Activated naive CD8-positive, alpha-beta T cell treated with anti-CD3 and anti-CD28 coated beads, Interleukin-2, amount 50 U/mL, for 24 hours (primary cell): ENCODE results near the gene ITGB2.

Experiments used
- ATAC-seq: fragments of 150-1000 bp; cut with Tn5 transposase; one replicate; pipeline ENCODE4 v1.10.0; 2021
- DNase-seq: peaks from one replicate; pipeline ENCODE4 v3.0.0; 2021
- H3K27ac Mint-ChIP-seq: one replicate; pipeline ENCODE4 v1.8.0; 2021; ENCODE audit warnings: mild to moderate bottlenecking, mixed read lengths
- H3K27me3 Mint-ChIP-seq: one replicate; pipeline ENCODE4 v1.8.0; 2021; ENCODE audit warnings: mixed read lengths
- H3K36me3 Mint-ChIP-seq: one replicate; pipeline ENCODE4 v1.8.0; 2021; ENCODE audit warnings: low read depth, mixed read lengths
- H3K4me1 Mint-ChIP-seq: one replicate; pipeline ENCODE4 v1.8.0; 2021; ENCODE audit warnings: mixed read lengths
- H3K4me3 Mint-ChIP-seq: one replicate; pipeline ENCODE4 v1.8.0; 2021; ENCODE audit warnings: mild to moderate bottlenecking, moderate library complexity, mixed read lengths
- H3K9me3 Mint-ChIP-seq: one replicate; pipeline ENCODE4 v1.8.0; 2021; ENCODE audit warnings: mixed read lengths

Gene ITGB2

GRCh38 chr21:44938772-44939531 is 18.3 kb upstream of the ITGB2 start:
- DNase-seq (no peak), ATAC-seq (no peak)
- Mint-ChIP-seq H3K27ac (peak overlapping the region; percentile 85), H3K9me3 (no peaks in the 10 kb centered on the region), H3K4me3 (peak overlapping the region; percentile 92), H3K4me1 (peaks cover 42% of the 10 kb centered on the region), H3K36me3 (peaks cover 23% of the 10 kb centered on the region), H3K27me3 (no peaks in the 10 kb centered on the region)

GRCh38 chr21:44935533-44935927 is 14.8 kb upstream of the ITGB2 start:
- H3K4me1 Mint-ChIP-seq: peaks cover 27% of the 10 kb centered on the region
- DNase-seq: no peak

GRCh38 chr21:44934797-44935532 is 14.3 kb upstream of the ITGB2 start:
- no peaks in the 10 kb centered on the region for H3K36me3 Mint-ChIP-seq
- H3K27me3 Mint-ChIP-seq: no peaks in the 10 kb centered on the region
- no peaks in the 10 kb centered on the region for H3K9me3 Mint-ChIP-seq
- H3K4me3 Mint-ChIP-seq: no peak overlapping the region
- DNase-seq: no peak
- H3K4me1 Mint-ChIP-seq: peaks cover 30% of the 10 kb centered on the region
- H3K27ac Mint-ChIP-seq: no peak overlapping the region
- ATAC-seq: no peak

More at GRCh38 chr21:44935533-44935927, 14.8 kb upstream of the ITGB2 start:
- H3K27me3 Mint-ChIP-seq: no peaks in the 10 kb centered on the region
- H3K36me3 Mint-ChIP-seq: peaks cover 3% of the 10 kb centered on the region
- H3K4me3 Mint-ChIP-seq: no peak overlapping the region
- ATAC-seq: no peak
- no peak overlapping the region for H3K27ac Mint-ChIP-seq
- H3K9me3 Mint-ChIP-seq: no peaks in the 10 kb centered on the region

GRCh38 chr21:44934276-44934675 is 13.6 kb upstream of the ITGB2 start:
- no peak for ATAC-seq
- H3K27me3 Mint-ChIP-seq: no peaks in the 10 kb centered on the region
- DNase-seq: no peak
- no peak overlapping the region for H3K27ac Mint-ChIP-seq
- no peaks in the 10 kb centered on the region for H3K36me3 Mint-ChIP-seq
- no peaks in the 10 kb centered on the region for H3K9me3 Mint-ChIP-seq
- peaks cover 35% of the 10 kb centered on the region for H3K4me1 Mint-ChIP-seq
- no peak overlapping the region for H3K4me3 Mint-ChIP-seq

- H3K27ac Mint-ChIP-seq: no peak overlapping the region
- DNase-seq: no peak
- H3K4me3 Mint-ChIP-seq: no peak overlapping the region
Measured at GRCh38 chr21:44933918-44934260, 13.2 kb upstream of the ITGB2 start.

GRCh38 chr21:44933199-44933917 is 12.7 kb upstream of the ITGB2 start:
- peaks cover 33% of the 10 kb centered on the region for H3K4me1 Mint-ChIP-seq
- H3K9me3 Mint-ChIP-seq: no peaks in the 10 kb centered on the region
- H3K36me3 Mint-ChIP-seq: no peaks in the 10 kb centered on the region
- DNase-seq (no peak), ATAC-seq (no peak)
- H3K27ac Mint-ChIP-seq: no peak overlapping the region
- H3K27me3 Mint-ChIP-seq: no peaks in the 10 kb centered on the region
- H3K4me3 Mint-ChIP-seq: no peak overlapping the region

More at GRCh38 chr21:44933918-44934260, 13.2 kb upstream of the ITGB2 start:
- no peaks in the 10 kb centered on the region for H3K36me3 Mint-ChIP-seq
- H3K9me3 Mint-ChIP-seq: no peaks in the 10 kb centered on the region
- H3K27me3 Mint-ChIP-seq: no peaks in the 10 kb centered on the region
- peaks cover 35% of the 10 kb centered on the region for H3K4me1 Mint-ChIP-seq
- no peak for ATAC-seq

- Mint-ChIP-seq H3K4me3 (peak overlapping the region; percentile 50), H3K4me1 (peaks cover 40% of the 10 kb centered on the region), H3K27me3 (no peaks in the 10 kb centered on the region), H3K36me3 (no peaks in the 10 kb centered on the region), H3K27ac (no peak overlapping the region), H3K9me3 (no peaks in the 10 kb centered on the region)
- DNase-seq: peak; percentile 81
- ATAC-seq: peak; percentile 45
Measured at GRCh38 chr21:44932408-44933181, 11.9 kb upstream of the ITGB2 start.

- H3K9me3 Mint-ChIP-seq: no peaks in the 10 kb centered on the region
- H3K27ac Mint-ChIP-seq: peak overlapping the region; percentile 82
- ATAC-seq (no peak), DNase-seq (no peak)
- H3K36me3 Mint-ChIP-seq: no peaks in the 10 kb centered on the region
- no peaks in the 10 kb centered on the region for H3K27me3 Mint-ChIP-seq
- peak overlapping the region; percentile 79 for H3K4me3 Mint-ChIP-seq
- peaks cover 48% of the 10 kb centered on the region for H3K4me1 Mint-ChIP-seq
Measured at GRCh38 chr21:44931501-44932407, 11.1 kb upstream of the ITGB2 start.

GRCh38 chr21:44931137-44931500 is 10.4 kb upstream of the ITGB2 start:
- ATAC-seq: no peak
- Mint-ChIP-seq H3K27me3 (no peaks in the 10 kb centered on the region), H3K36me3 (no peaks in the 10 kb centered on the region), H3K4me3 (peak overlapping the region; percentile 79), H3K9me3 (no peaks in the 10 kb centered on the region), H3K4me1 (peaks cover 54% of the 10 kb centered on the region), H3K27ac (peak overlapping the region; percentile 82)
- DNase-seq: no peak

- H3K27me3 Mint-ChIP-seq: no peaks in the 10 kb centered on the region
- H3K4me1 Mint-ChIP-seq: peaks cover 58% of the 10 kb centered on the region
- peak overlapping the region; percentile 79 for H3K4me3 Mint-ChIP-seq
- no peak for ATAC-seq
- H3K36me3 Mint-ChIP-seq: no peaks in the 10 kb centered on the region
- DNase-seq: peak; percentile 73
- peak overlapping the region; percentile 82 for H3K27ac Mint-ChIP-seq
- H3K9me3 Mint-ChIP-seq: no peaks in the 10 kb centered on the region
Measured at GRCh38 chr21:44930543-44930981, 9.9 kb upstream of the ITGB2 start.

- Mint-ChIP-seq H3K4me1 (peaks cover 64% of the 10 kb centered on the region), H3K9me3 (no peaks in the 10 kb centered on the region), H3K27me3 (no peaks in the 10 kb centered on the region), H3K4me3 (no peak overlapping the region), H3K27ac (peak overlapping the region; percentile 82), H3K36me3 (no peaks in the 10 kb centered on the region)
- DNase-seq (no peak), ATAC-seq (no peak)
Measured at GRCh38 chr21:44929799-44930542, 9.3 kb upstream of the ITGB2 start.

- Mint-ChIP-seq H3K9me3 (no peaks in the 10 kb centered on the region), H3K4me3 (peak overlapping the region; percentile 54)
Measured at GRCh38 chr21:44929242-44929798, 8.6 kb upstream of the ITGB2 start.

More at GRCh38 chr21:44929242-44929798, 8.6 kb upstream of the ITGB2 start:
- Mint-ChIP-seq H3K36me3 (no peaks in the 10 kb centered on the region), H3K27me3 (no peaks in the 10 kb centered on the region), H3K4me1 (peaks cover 71% of the 10 kb centered on the region), H3K27ac (peak overlapping the region; percentile 73)
- ATAC-seq (no peak), DNase-seq (no peak)
